ENCODE measurements around the gene TIMM8B.
"Not testable (repeated sequence)": the region's sequence is repeated elsewhere in the genome, so short reads cannot be mapped to it uniquely, and the experiment has no call there.

Gene TIMM8B, protein sequence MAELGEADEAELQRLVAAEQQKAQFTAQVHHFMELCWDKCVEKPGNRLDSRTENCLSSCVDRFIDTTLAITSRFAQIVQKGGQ

GRCh38 chr11:112086422-112087191, at the start of gene TIMM8B, which contains the start of gene SDHD:
Gene TIMM8B, minus strand, starts transcription at chr11:112086756. Its CDS starts 33 bp downstream, at chr11:112086723.
Gene SDHD, plus strand, starts transcription at chr11:112086873. Its CDS starts 35 bp downstream, at chr11:112086908.
- DNase-seq = peak; percentile 91

- no peak for DNase-seq
Observed at GRCh38 chr11:112134473-112134872, 47.9 kb upstream of the TIMM8B start.

DNA sequence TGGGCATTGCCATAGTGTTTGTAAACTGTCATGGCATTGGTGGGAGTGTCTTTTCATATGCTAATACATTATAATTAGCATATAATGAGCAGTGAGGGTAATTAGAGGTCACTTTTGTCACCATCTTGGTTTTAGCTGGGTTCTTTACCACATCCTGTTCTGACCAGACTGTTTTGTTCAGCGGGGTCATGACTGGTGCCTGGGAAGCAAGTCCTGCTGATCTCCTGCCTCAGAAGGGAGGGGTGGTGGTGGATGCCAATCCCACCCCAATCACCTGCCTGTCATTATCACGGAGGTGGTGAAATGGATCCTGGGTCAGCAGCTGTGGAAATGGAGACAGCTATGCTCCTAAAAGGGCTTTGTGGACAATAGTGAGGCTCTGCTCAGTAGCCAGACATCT, 46.2 kb upstream of the TIMM8B start:
- no peak for DNase-seq

GRCh38 chr11:112129656-112130055, 43.1 kb upstream of the TIMM8B start:
- DNase-seq = no peak

DNA sequence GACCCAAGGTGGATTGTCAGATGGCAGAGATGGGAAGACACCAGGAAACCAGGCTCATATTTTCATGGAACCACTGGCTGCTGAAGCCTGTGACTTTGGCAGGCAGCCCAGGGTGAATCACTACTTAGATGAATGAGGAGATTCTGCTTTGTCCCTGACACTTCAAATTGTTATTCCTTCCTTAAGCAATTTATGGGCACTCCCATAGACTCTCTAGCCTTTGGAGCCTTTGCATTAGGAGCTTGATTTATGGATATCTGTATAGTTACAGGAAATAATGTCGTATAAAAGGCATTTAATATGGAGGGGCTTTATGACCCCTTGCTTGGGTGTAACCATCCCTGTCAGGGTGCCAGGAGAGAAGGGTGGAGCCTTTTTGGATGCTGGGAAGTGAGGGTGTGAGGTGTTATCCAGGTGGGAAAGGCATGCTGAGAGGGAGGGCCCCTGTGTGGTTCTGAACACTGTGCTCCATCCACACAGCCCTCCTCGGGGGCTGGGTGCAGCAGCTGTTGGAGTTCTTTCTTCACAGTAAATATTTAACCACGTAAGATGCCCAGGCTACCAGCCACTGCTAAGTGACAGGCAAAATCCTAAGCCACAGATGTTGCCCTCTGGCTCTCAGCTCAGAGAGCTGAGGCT, 42.0 kb upstream of the TIMM8B start:
- DNase-seq = no peak

- no peak for DNase-seq
Observed at GRCh38 chr11:112127056-112127455, 40.5 kb upstream of the TIMM8B start.

- no peak for DNase-seq
Observed at GRCh38 chr11:112123129-112123528, 36.6 kb upstream of the TIMM8B start.

- no peak for DNase-seq
Observed at GRCh38 chr11:112121981-112122615, 35.5 kb upstream of the TIMM8B start.

DNA sequence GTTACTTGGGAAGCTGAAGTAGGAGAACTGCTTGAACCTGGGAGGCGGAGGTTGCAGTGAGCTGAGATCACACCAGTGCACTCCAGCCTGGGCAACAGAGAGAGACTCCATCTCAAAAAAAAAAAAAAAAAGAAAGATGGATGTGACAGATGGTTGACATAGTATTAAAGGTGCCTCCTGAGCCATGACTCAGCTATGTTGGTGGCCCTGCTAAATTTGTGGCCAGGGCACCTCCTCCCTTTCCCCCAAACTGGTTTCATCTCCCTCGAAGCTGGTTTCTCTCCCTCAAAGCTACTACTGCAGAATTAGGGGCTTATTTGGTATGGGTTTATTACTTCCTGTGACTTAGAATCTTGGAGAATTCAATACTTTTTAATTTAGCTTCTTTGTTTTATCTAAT, 31.6 kb upstream of the TIMM8B start:
- no peak for DNase-seq

GRCh38 chr11:112115386-112115785, 28.8 kb upstream of the TIMM8B start:
- no peak for DNase-seq

GRCh38 chr11:112114460-112114859, 27.9 kb upstream of the TIMM8B start:
- no peak for DNase-seq

GRCh38 chr11:112113539-112114457, 27.2 kb upstream of the TIMM8B start:
- DNase-seq = no peak

- DNase-seq = no peak
Observed at GRCh38 chr11:112106070-112106469, 19.5 kb upstream of the TIMM8B start.

GRCh38 chr11:112103446-112103845, 16.9 kb upstream of the TIMM8B start:
- DNase-seq = no peak

- no peak for DNase-seq
Observed at GRCh38 chr11:112100462-112100861, 13.9 kb upstream of the TIMM8B start.

DNA sequence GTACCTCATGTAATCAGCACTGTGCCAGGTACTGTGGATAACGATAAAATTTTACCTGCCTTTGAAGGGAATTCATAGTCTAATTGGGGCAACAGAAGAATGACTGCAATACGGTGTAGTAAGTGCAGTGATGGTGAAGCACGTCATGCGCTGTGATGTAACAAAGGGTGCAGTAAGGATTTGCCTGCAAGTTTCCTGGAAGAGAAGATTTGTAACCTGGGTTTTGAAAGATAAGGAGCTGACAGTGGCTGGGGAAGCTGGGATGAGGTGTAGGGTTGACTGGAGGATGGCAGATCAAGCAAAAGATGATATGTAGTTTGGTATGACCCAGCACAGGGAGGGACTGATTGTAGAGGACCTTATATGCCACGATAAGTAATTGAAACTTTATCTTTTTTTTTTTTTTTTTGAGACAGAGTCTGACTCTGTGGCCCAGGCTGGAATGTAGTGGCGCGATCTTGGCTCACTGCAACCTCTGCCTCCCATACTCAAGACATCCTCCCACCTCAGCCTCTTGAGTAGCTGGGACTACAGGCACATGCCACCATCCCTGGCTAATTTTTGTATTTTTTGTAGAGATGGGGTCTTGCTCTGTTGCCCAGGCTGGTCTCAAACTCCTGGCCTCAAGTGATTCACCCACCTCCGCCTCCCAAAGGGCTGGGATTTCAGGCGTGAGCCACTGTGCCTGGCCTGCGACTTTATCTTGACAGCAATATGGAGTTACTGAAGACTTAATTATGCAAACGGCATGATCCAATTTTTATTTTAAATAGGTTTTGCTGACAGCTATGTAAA, 11.4 kb upstream of the TIMM8B start:
- no peak for DNase-seq

GRCh38 chr11:112096194-112096593, 9.6 kb upstream of the TIMM8B start:
- no peak for DNase-seq

GRCh38 chr11:112095302-112095701, 8.7 kb upstream of the TIMM8B start:
- not testable (repeated sequence) for DNase-seq

GRCh38 chr11:112087212-112087611, 656 bp upstream of the TIMM8B start:
- no peak for DNase-seq

DNA sequence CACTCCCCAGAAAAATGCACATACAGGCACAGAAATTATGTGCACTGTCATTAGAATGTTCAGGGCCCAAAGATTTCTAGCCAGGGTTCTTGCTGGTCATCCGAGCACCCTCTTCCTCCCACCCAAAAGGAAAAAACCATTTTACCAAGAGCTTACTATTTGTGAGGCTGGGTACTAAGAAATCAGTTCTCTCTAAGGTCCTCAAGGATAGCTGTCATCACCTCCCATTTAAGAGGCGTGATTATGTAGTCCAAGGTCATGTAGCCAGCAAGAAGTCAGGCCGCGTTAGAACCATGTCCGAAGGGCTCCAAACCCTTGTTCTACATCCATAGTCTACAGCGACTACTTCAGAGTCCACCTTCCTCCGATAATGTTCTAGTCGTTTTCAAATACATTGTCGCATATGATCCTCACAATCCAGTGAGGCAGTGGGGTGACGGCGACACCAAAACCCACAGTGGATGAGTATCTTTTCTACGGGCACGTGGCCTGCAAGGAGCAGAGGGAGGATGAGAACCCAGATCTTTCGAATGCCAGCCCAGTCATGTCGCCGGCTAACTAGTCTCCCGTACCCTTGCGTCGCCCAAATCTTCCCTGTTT, 634 bp downstream of the TIMM8B start:
- peak; percentile 50 for DNase-seq

DNA sequence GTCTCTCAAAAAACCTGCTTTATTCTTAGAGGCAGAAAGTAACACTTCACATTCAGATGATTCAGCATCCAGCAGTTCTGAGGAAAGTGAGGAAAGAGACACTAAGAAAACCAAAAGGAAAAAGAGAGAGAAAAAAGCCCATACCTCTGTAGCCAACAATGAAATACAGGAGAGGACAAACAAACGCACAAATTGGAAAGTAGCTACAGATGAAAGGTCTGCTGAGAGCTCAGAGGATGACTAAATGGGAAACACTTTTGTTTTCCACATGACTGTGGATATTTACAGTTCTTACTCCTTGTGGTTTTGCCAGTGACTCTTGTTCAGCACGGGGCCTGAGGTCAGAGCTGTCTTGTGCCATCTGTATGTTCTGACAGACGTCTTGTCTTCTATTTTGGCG, 3.8 kb downstream of the TIMM8B start:
- DNase-seq = no peak

All from stimulated activated CD4-positive, alpha-beta T cell treated with anti-CD3 and anti-CD28 coated beads, Interleukin-4, amount 100 ng/mL, for 1 hour (primary cell).